Measurements from ENCODE around the gene MDM1.

MDM1 gene

DNA sequence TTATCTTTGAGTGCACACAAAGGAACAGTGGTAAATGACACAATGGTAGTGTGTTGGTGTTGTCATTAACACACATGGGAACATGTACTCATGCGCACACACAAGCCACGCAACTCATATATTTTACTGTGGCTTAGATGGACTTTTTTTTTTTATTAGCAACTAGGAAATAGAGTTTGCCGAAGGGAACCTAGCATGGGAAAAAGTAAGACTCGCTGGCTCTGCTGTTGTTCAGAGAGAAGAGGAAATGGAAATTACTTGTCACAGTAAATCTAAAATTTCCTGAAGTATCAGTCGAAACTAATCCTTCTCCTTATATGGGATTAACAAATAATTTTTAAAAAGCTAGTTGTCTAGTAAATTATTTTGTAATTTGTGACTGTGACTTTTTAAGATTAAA, 45.1 kb downstream of the MDM1 start:
- no peak for TF ChIP-seq ZNF274 (IDR thresholded peaks at IDR 0.05; ENCODE audit: low read depth, low read length)
- H3K4me3 ChIP-seq (ENCODE audit: low read length): no peak overlapping the region

GRCh38 chr12:68286396-68286795, 45.8 kb downstream of the MDM1 start:
- H3K4me3 ChIP-seq (ENCODE audit: low read length): no peak overlapping the region
- no peak for TF ChIP-seq ZNF274 (IDR thresholded peaks at IDR 0.05; ENCODE audit: low read depth, low read length)

DNA sequence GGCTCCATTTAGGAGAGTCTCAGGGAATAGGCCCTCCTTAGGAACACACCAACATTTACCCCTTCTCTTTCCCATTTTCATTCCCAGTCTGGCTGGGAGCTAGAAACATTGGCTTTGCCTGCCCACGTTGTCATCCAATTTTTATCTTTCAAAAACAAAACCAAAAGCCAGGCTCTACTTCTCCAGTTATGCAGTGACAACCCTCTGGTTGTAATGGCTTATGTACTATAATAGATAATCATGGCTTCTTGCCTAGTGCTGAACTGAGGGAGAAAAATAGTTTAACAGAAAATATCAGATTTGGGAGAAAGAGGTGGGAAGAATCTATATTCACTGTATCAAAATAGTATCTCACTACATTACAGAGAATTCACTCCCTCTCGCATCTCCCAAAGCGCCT, 46.6 kb downstream of the MDM1 start:
- no peak overlapping the region for H3K4me3 ChIP-seq (ENCODE audit: low read length)
- no peak for TF ChIP-seq ZNF274 (IDR thresholded peaks at IDR 0.05; ENCODE audit: low read depth, low read length)

- TF ChIP-seq ZNF274 (IDR thresholded peaks at IDR 0.05; ENCODE audit: low read depth, low read length): no peak
- no peak overlapping the region for H3K4me3 ChIP-seq (ENCODE audit: low read length)
Observed at GRCh38 chr12:68281322-68282077, 50.7 kb downstream of the MDM1 start.

DNA sequence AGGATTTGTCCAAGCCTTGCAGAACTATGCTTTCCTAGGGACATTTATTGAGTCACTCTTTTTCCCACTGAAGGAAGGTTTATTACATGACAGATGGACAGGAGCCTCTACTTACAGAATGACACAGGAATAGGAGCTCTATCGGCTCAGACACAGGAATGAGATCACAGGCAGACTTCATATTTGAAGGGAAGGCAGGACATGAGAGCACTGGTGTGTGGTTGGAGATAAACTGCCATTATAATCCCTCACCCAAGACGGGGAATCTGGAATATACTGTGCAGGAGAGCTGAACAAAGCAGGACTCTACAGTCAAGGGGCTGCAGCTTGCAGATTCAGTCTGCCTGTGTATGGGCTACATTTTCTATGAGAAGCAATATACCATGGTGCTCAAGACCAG, 51.9 kb downstream of the MDM1 start:
- TF ChIP-seq ZNF274 (IDR thresholded peaks at IDR 0.05; ENCODE audit: low read depth, low read length): no peak
- no peak overlapping the region for H3K4me3 ChIP-seq (ENCODE audit: low read length)

- TF ChIP-seq ZNF274 (IDR thresholded peaks at IDR 0.05; ENCODE audit: low read depth, low read length): no peak
- H3K4me3 ChIP-seq (ENCODE audit: low read length): no peak overlapping the region
Observed at GRCh38 chr12:68279227-68280054, 52.7 kb downstream of the MDM1 start.

DNA sequence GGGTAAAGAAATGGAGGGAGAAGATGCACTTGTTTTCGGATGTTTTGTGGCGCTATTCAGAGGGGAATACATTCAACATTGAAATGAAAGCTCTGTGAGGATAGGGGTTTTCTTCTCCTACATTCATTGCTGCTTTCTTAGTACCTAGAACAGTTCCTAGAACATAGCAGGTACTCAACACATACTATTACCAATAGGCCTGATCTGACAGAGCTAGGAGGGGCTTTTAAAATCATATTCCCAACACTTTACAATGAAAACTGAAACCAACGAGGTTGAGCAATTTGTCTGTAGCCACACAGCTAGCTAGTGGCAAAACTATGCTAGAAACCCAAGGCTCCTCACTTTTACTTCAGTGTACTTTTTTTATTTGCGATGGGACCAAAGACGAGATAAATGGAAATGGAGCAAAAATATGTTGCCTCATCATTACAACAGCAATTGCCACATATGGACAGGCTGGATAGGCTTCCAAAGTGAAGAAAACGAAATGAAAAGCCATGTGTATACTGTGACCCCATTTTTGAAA, 55.7 kb downstream of the MDM1 start:
- TF ChIP-seq ZNF274 (IDR thresholded peaks at IDR 0.05; ENCODE audit: low read depth, low read length): no peak
- H3K4me3 ChIP-seq (ENCODE audit: low read length): no peak overlapping the region

- no peak overlapping the region for H3K4me3 ChIP-seq (ENCODE audit: low read length)
- TF ChIP-seq ZNF274 (IDR thresholded peaks at IDR 0.05; ENCODE audit: low read depth, low read length): no peak
Observed at GRCh38 chr12:68272732-68273131, 59.4 kb downstream of the MDM1 start.

DNA sequence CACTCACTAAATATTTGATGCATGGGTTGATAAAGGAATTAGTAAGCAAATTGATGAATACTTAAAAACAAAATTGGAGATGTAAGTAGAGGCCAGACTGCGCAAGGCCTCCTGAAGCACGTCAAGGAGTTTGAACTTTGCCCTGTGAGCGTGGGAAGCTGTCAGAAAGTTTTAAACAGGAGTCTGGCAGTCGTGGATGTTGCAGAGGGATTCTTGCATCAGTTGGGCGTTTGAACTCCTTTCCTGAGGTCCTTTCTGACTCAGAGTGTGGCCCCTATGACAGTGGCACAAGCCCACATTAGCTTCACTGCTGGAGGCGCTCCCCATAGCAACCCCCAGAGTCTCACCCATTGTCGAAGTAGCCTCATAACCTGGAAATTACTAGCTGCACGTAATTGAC, 60.8 kb downstream of the MDM1 start:
- TF ChIP-seq ZNF274 (IDR thresholded peaks at IDR 0.05; ENCODE audit: low read depth, low read length): no peak
- no peak overlapping the region for H3K4me3 ChIP-seq (ENCODE audit: low read length)

DNA sequence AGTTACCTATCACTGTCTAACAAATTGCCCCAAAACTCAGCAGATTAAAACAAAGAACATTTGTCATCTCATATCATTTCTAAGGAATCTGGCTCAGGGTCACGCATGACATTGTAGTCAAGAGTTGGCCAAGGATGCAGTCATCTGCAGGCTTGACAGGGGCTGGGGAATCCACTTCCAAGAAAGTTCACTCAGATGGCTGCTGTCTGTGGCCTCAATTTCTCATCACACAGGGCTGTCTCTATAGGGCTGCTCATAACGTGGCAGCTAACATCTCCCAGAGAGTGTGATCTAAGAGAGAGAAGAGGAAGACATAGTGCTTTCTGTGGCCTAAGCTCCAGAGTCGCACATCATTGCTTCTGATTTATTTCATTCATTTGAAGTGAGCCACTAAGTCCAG, 61.8 kb downstream of the MDM1 start:
- no peak for TF ChIP-seq ZNF274 (IDR thresholded peaks at IDR 0.05; ENCODE audit: low read depth, low read length)
- no peak overlapping the region for H3K4me3 ChIP-seq (ENCODE audit: low read length)

DNA sequence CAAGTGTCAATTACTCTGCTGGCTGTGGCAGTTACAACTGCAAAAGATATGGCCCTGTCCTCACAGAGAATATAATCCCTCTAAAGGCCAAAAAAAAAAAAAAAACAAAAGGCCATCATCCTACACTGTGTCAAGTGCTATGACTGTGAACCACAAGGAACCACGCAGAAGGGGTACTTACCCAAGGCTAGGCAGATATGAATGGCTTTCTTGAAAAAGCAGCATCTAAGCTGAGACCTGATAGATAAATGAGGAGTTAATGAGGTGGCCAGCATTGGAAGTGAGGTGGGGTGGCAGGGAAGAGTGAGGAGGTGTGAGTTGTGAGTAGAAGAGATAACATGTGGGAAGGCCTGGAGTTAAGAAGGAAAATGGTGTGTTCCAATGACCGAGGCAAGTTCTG, 62.4 kb downstream of the MDM1 start:
- no peak for TF ChIP-seq ZNF274 (IDR thresholded peaks at IDR 0.05; ENCODE audit: low read depth, low read length)
- H3K4me3 ChIP-seq (ENCODE audit: low read length): no peak overlapping the region

GRCh38 chr12:68268967-68269366, 63.2 kb downstream of the MDM1 start:
- TF ChIP-seq ZNF274 (IDR thresholded peaks at IDR 0.05; ENCODE audit: low read depth, low read length): no peak
- no peak overlapping the region for H3K4me3 ChIP-seq (ENCODE audit: low read length)

GRCh38 chr12:68267892-68268396, 64.2 kb downstream of the MDM1 start:
- TF ChIP-seq ZNF274 (IDR thresholded peaks at IDR 0.05; ENCODE audit: low read depth, low read length): no peak
- H3K4me3 ChIP-seq (ENCODE audit: low read length): no peak overlapping the region

DNA sequence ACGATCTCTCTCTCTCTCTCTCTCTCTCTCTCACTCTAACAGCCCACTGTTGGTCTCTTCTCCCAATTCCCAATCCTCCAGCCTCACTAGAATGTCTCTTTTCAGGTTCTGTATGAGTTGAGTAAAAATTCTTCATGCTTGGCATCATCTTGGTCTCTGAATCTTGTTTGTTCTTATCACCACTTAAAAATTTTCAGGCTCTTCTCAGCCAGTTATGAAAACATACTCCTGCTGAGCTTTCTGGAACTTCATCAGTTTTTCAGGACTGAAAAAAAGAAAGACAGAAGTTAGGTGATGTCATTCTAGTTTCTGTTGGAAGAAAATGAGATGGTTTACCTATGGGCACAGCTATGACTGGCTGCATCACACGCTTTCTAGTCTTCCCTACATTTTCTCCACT, 67.3 kb downstream of the MDM1 start:
- H3K4me3 ChIP-seq (ENCODE audit: low read length): no peak overlapping the region
- no peak for TF ChIP-seq ZNF274 (IDR thresholded peaks at IDR 0.05; ENCODE audit: low read depth, low read length)

Measured in GM08714 (cell line).